ENCODE results near the gene SLC26A8.

The SLC26A8 gene

GRCh38 chr6:35895560-35895959, 128.9 kb downstream of the SLC26A8 start:
- no peak for ATAC-seq (ENCODE audit: low read depth)
- Mint-ChIP-seq H3K27ac (peak overlapping the region; percentile 8), H3K9me3 (peaks cover 3% of the 10 kb centered on the region), H3K36me3 (peaks cover 21% of the 10 kb centered on the region), H3K4me3 (no peak overlapping the region), H3K27me3 (no peaks in the 10 kb centered on the region), H3K4me1 (peaks cover 13% of the 10 kb centered on the region)
- no peak for DNase-seq (ENCODE audit: low spot score in 2 of 2)

- Mint-ChIP-seq H3K4me3 (no peak overlapping the region), H3K27ac (no peak overlapping the region), H3K36me3 (peaks cover 18% of the 10 kb centered on the region), H3K4me1 (peaks cover 11% of the 10 kb centered on the region), H3K27me3 (no peaks in the 10 kb centered on the region), H3K9me3 (peaks cover 3% of the 10 kb centered on the region)
- DNase-seq (ENCODE audit: low spot score in 2 of 2) = no peak
- ATAC-seq (ENCODE audit: low read depth) = no peak
Measured at GRCh38 chr6:35894776-35895175, 129.7 kb downstream of the SLC26A8 start.

Measured in memory B cell (primary cell).